SK-N-SH treated with all-trans-retinoic acid at 6 μM for 48 hours (cell line): Measurements from ENCODE around the gene KRTAP4-6.

Experiments used
- ARNTL ChIP-seq: fragments of 450-650 bp; formaldehyde crosslinking; IDR thresholded peaks from 2 replicates; pipeline ENCODE4 v1.5.0; 2020; ENCODE audit warnings: low read depth, mild to moderate bottlenecking, moderate library complexity, borderline replicate concordance
- BACH2 ChIP-seq: fragments of 250-450 bp; sonication (Bioruptor Pico); IDR thresholded peaks from 2 replicates; pipeline ENCODE4 v1.9.0; 2021; ENCODE audit warnings: mild to moderate bottlenecking, borderline replicate concordance
- CSDC2 ChIP-seq: fragments of 250-450 bp; sonication (Bioruptor Pico); IDR thresholded peaks from 2 replicates; pipeline ENCODE4 v1.5.0; 2020; ENCODE audit warnings: mild to moderate bottlenecking, moderate library complexity
- ESRRG ChIP-seq: fragments of 250-450 bp; sonication (Bioruptor Pico); IDR thresholded peaks from 2 replicates; pipeline ENCODE4 v1.6.1; 2021; ENCODE audit warnings: mild to moderate bottlenecking
- POU6F1 ChIP-seq: fragments of 250-450 bp; sonication (Bioruptor Pico); IDR thresholded peaks from 2 replicates; pipeline ENCODE4 v1.8.0; 2021; ENCODE audit warnings: low read depth, mild to moderate bottlenecking, moderate library complexity, borderline replicate concordance
- RARB ChIP-seq: fragments of 250-450 bp; sonication (Bioruptor Pico); IDR thresholded peaks from 2 replicates; pipeline ENCODE4 v1.8.0; 2021; ENCODE audit warnings: mild to moderate bottlenecking, moderate library complexity
- TOX ChIP-seq: fragments of 250-450 bp; sonication (Bioruptor Pico); IDR thresholded peaks from 2 replicates; pipeline ENCODE4 v1.8.0; 2021; ENCODE audit warnings: mild to moderate bottlenecking, moderate library complexity, borderline replicate concordance
- ZFP30 ChIP-seq: fragments of 450-650 bp; formaldehyde crosslinking; IDR thresholded peaks from 2 replicates; pipeline ENCODE4 v1.5.0; 2022; ENCODE audit warnings: mild to moderate bottlenecking, moderate library complexity
- ZNF70 ChIP-seq: fragments of 450-650 bp; formaldehyde crosslinking; IDR thresholded peaks from 2 replicates; pipeline ENCODE4 v1.5.0; 2020; ENCODE audit warnings: mild to moderate bottlenecking, moderate library complexity
- ZNF8 ChIP-seq: fragments of 450-650 bp; formaldehyde crosslinking; IDR thresholded peaks from 2 replicates; pipeline ENCODE4 v1.5.0; 2020; ENCODE audit warnings: mild to moderate bottlenecking, moderate library complexity

DNA sequence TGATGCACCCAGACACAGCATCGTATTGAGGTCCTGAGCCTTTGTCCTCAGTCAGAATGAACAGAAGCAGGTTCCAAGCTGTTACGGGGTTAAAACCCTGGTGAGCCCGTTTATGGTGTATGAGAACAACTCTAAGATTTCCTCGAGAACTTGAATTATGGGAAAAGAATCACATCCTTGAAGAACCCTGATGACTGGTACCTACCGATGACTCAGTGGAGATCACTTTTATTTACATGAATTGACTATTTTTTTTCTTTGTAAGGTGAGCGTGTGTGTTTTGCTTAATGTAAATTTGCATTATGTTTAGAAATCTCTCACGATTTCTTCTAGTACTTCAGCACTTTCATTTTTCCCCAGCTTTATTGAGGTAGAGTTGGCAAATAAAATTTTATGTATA lies 23.5 kb upstream of the KRTAP4-6 start:
- TF ChIP-seq BACH2 (CRISPR knock-in tag) (no peak), TOX (CRISPR knock-in tag) (no peak), ZFP30 (CRISPR knock-in tag) (no peak), ARNTL (no peak), ZNF8 (CRISPR knock-in tag) (no peak), POU6F1 (CRISPR knock-in tag) (no peak), ESRRG (CRISPR knock-in tag) (no peak), CSDC2 (CRISPR knock-in tag) (no peak), ZNF70 (CRISPR knock-in tag) (no peak), RARB (CRISPR knock-in tag) (no peak)
